ENCODE results near the gene ABHD16B. TPM values are rescaled to one million over a fixed set of nuclear protein-coding genes. Genes with fewer than 3 reads are reported as not detected.
A peak's percentile ranks its signal among the peaks of the same experiment; 100 is the strongest.

ABHD16B gene
- total and polyA plus RNA-seq, 2 of the 13 experiments (the other 11 are each of a cell fraction or from before 2014, with no cell fraction given) = not detected

GRCh38 chr20:63855363-63856097 lies 5.8 kb upstream of the ABHD16B start (continued):
- TF ChIP-seq ZNF362 (CRISPR knock-in tag; IDR thresholded peaks at IDR 0.05; ENCODE audit: borderline replicate concordance) (0 out of 2 replicates have a peak, but pooled peaks have one; percentile 35), ZNF616 (CRISPR knock-in tag; IDR thresholded peaks at IDR 0.05; ENCODE audit: low read depth) (peak; percentile 30; the same call in 1 of the 2 replicates), BCL6 (CRISPR knock-in tag; IDR thresholded peaks at IDR 0.05) (0 out of 2 replicates have a peak, but pooled peaks have one; percentile 6), ZNF318 (CRISPR knock-in tag; IDR thresholded peaks at IDR 0.05) (peak; percentile 4; the same call in 1 of the 2 replicates), TBX2 (CRISPR knock-in tag; IDR thresholded peaks at IDR 0.05; ENCODE audit: borderline replicate concordance) (peak; percentile 15), MAFF (IDR thresholded peaks at IDR 0.05; ENCODE audit: low read depth, low read length) (no peak), ZBTB7B (CRISPR knock-in tag; IDR thresholded peaks at IDR 0.05) (peak; percentile 16; the same call in 1 of the 2 replicates), ZNF383 (CRISPR knock-in tag; IDR thresholded peaks at IDR 0.05; ENCODE audit: borderline replicate concordance) (no peak), HNRNPK (IDR thresholded peaks at IDR 0.05; ENCODE audit: low read depth, low read length, poor library complexity, severe bottlenecking) (peak; percentile 2), POLR2G (IDR thresholded peaks at IDR 0.05; ENCODE audit: low read depth, low read length) (0 out of 2 replicates have a peak, but pooled peaks have one; percentile 16), TEAD3 (CRISPR knock-in tag; optimal IDR thresholded peaks at IDR 0.05; ENCODE audit: borderline replicate concordance) (no peak), LCORL (IDR thresholded peaks at IDR 0.05) (no peak), LCORL (CRISPR knock-in tag; IDR thresholded peaks at IDR 0.05) (peak; percentile 39; the same call in 1 of the 2 replicates), ARID2 (CRISPR knock-in tag; IDR thresholded peaks at IDR 0.05; ENCODE audit: borderline replicate concordance) (0 out of 2 replicates have a peak, but pooled peaks have one; percentile 73)
- TF ChIP-seq, protein P1, sequence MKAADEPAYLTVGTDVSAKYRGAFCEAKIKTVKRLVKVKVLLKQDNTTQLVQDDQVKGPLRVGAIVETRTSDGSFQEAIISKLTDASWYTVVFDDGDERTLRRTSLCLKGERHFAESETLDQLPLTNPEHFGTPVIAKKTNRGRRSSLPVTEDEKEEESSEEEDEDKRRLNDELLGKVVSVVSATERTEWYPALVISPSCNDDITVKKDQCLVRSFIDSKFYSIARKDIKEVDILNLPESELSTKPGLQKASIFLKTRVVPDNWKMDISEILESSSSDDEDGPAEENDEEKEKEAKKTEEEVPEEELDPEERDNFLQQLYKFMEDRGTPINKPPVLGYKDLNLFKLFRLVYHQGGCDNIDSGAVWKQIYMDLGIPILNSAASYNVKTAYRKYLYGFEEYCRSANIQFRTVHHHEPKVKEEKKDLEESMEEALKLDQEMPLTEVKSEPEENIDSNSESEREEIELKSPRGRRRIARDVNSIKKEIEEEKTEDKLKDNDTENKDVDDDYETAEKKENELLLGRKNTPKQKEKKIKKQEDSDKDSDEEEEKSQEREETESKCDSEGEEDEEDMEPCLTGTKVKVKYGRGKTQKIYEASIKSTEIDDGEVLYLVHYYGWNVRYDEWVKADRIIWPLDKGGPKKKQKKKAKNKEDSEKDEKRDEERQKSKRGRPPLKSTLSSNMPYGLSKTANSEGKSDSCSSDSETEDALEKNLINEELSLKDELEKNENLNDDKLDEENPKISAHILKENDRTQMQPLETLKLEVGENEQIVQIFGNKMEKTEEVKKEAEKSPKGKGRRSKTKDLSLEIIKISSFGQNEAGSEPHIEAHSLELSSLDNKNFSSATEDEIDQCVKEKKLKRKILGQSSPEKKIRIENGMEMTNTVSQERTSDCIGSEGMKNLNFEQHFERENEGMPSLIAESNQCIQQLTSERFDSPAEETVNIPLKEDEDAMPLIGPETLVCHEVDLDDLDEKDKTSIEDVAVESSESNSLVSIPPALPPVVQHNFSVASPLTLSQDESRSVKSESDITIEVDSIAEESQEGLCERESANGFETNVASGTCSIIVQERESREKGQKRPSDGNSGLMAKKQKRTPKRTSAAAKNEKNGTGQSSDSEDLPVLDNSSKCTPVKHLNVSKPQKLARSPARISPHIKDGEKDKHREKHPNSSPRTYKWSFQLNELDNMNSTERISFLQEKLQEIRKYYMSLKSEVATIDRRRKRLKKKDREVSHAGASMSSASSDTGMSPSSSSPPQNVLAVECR (CRISPR knock-in tag; IDR thresholded peaks at IDR 0.05; ENCODE audit: borderline replicate concordance) = 0 out of 2 replicates have a peak, but pooled peaks have one; percentile 30

Data from HepG2 (cell line).